HEK293 (cell line): ENCODE measurements around the gene LARP1B.
"Not testable (repeated sequence)": the region's sequence is repeated elsewhere in the genome, so short reads cannot be mapped to it uniquely, and the experiment has no call there.

Source experiments
- REST ChIP-seq: fragments of 450-650 bp; formaldehyde crosslinking; IDR thresholded peaks from 2 replicates; pipeline ENCODE4 v1.5.1; 2016; ENCODE audit warnings: missing biosample characterization, missing genetic modification characterization
- TCF7L2 ChIP-seq: IDR thresholded peaks from 2 replicates; pipeline ENCODE4 v1.6.1; 2011; ENCODE audit warnings: low read depth, mild to moderate bottlenecking, inconsistent platforms, low read length, moderate library complexity, borderline replicate concordance
- ZFP37 ChIP-seq: fragments of 450-650 bp; formaldehyde crosslinking; IDR thresholded peaks from 2 replicates; pipeline ENCODE4 v1.5.1; 2016; ENCODE audit warnings: missing biosample characterization, missing genetic modification characterization
- ZFP41 ChIP-seq: fragments of 450-650 bp; formaldehyde crosslinking; IDR thresholded peaks from 2 replicates; pipeline ENCODE4 v1.5.1; 2016; ENCODE audit warnings: missing biosample characterization, missing genetic modification characterization, borderline replicate concordance
- ZNF175 ChIP-seq: fragments of 450-650 bp; formaldehyde crosslinking; IDR thresholded peaks from 2 replicates; pipeline ENCODE4 v1.5.1; 2016; ENCODE audit warnings: missing biosample characterization, missing genetic modification characterization
- TF ChIP-seq, protein P1 (sequence below): fragments of 450-650 bp; formaldehyde crosslinking; IDR thresholded peaks from 2 replicates; pipeline ENCODE4 v1.5.1; 2016; ENCODE audit warnings: missing biosample characterization, missing genetic modification characterization

GRCh38 chr4:128054907-128055306 is 6.2 kb upstream of the LARP1B start:
- TF ChIP-seq, protein P1, sequence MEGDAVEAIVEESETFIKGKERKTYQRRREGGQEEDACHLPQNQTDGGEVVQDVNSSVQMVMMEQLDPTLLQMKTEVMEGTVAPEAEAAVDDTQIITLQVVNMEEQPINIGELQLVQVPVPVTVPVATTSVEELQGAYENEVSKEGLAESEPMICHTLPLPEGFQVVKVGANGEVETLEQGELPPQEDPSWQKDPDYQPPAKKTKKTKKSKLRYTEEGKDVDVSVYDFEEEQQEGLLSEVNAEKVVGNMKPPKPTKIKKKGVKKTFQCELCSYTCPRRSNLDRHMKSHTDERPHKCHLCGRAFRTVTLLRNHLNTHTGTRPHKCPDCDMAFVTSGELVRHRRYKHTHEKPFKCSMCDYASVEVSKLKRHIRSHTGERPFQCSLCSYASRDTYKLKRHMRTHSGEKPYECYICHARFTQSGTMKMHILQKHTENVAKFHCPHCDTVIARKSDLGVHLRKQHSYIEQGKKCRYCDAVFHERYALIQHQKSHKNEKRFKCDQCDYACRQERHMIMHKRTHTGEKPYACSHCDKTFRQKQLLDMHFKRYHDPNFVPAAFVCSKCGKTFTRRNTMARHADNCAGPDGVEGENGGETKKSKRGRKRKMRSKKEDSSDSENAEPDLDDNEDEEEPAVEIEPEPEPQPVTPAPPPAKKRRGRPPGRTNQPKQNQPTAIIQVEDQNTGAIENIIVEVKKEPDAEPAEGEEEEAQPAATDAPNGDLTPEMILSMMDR (tag by site-specific recombination), result not testable (repeated sequence)
- not testable (repeated sequence) for TF ChIP-seq TCF7L2; ZFP41 (tag by site-specific recombination); ZNF175 (tag by site-specific recombination); REST (tag by site-specific recombination); ZFP37 (tag by site-specific recombination)
